ENCODE results near the gene CBFA2T3.

The CBFA2T3 gene

GRCh38 chr16:88927010-88927409, 50.0 kb downstream of the CBFA2T3 start:
- no peak overlapping the region for H3K4me3 ChIP-seq (ENCODE audit: low read length)
- no peak for DNase-seq (ENCODE audit: low read depth)
- TF ChIP-seq CTCF (conservative IDR thresholded peaks at IDR 0.05; ENCODE audit: low read depth, low read length): no peak

- H3K4me3 ChIP-seq (ENCODE audit: low read length): no peak overlapping the region
- TF ChIP-seq CTCF (conservative IDR thresholded peaks at IDR 0.05; ENCODE audit: low read depth, low read length): no peak
- no peak for DNase-seq (ENCODE audit: low read depth)
Observed at GRCh38 chr16:88926374-88926990, 50.5 kb downstream of the CBFA2T3 start.

GRCh38 chr16:88925540-88925887, 51.5 kb downstream of the CBFA2T3 start:
- no peak overlapping the region for H3K4me3 ChIP-seq (ENCODE audit: low read length)
- no peak for DNase-seq (ENCODE audit: low read depth)
- no peak for TF ChIP-seq CTCF (conservative IDR thresholded peaks at IDR 0.05; ENCODE audit: low read depth, low read length)

GRCh38 chr16:88924834-88925539, 52.0 kb downstream of the CBFA2T3 start:
- peak; percentile 5 for DNase-seq (ENCODE audit: low read depth)
- no peak overlapping the region for H3K4me3 ChIP-seq (ENCODE audit: low read length)
- TF ChIP-seq CTCF (conservative IDR thresholded peaks at IDR 0.05; ENCODE audit: low read depth, low read length): peak; percentile 58

- no peak overlapping the region for H3K4me3 ChIP-seq (ENCODE audit: low read length)
- no peak for TF ChIP-seq CTCF (conservative IDR thresholded peaks at IDR 0.05; ENCODE audit: low read depth, low read length)
- DNase-seq (ENCODE audit: low read depth): no peak
Observed at GRCh38 chr16:88923926-88924833, 52.8 kb downstream of the CBFA2T3 start.

- H3K4me3 ChIP-seq (ENCODE audit: low read length): no peak overlapping the region
- TF ChIP-seq CTCF (conservative IDR thresholded peaks at IDR 0.05; ENCODE audit: low read depth, low read length): no peak
- DNase-seq (ENCODE audit: low read depth): no peak
Observed at GRCh38 chr16:88923450-88923849, 53.6 kb downstream of the CBFA2T3 start.

Measured in retinal pigment epithelial cell (primary cell).